NCI-H1417 (cell line): ENCODE measurements around the gene ZDHHC21.

Experiments
- DNase-seq, 3 experiments: peaks; one replicate each; lab custom pipeline; 2025; lab: John Stamatoyannopoulos, UW

The ZDHHC21 gene

DNA sequence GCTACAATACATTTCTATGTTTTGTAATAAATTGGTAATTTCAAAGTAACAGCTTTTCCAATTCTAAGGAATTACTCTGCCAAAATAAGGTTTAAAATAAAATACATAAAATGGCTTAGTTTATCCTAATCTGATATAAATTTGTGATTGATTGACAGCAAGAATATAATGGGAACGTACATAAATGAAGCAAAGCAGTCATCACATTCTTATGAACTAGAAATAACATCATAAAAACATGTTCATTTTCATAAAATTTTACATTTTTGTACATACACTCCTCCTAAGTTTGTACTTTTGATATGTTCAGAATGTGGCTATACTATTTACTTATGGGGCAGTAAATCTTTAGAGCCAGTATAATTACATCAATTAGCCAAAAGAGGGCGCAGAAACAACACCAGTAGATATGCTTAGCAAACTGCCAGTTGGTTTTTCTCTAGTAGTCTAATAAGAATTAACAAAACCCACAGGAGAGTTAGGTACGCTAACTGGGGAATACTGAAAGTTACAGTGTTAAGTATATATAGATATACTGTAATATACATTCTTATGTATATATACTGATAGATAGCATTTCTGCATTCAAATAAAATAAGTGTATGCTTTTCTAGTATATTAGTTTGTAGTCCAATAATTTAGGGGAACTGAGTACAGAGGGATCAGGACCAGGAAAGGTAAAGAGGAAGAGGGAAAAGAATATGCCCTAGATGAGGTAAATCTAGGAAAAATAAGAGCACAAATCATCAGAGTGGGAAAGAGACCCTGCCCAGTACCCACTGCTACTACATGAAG is 76.8 kb downstream of the ZDHHC21 start:
- DNase-seq, result peak in 2 of 3 experiments; percentile 46 to 67

DNA sequence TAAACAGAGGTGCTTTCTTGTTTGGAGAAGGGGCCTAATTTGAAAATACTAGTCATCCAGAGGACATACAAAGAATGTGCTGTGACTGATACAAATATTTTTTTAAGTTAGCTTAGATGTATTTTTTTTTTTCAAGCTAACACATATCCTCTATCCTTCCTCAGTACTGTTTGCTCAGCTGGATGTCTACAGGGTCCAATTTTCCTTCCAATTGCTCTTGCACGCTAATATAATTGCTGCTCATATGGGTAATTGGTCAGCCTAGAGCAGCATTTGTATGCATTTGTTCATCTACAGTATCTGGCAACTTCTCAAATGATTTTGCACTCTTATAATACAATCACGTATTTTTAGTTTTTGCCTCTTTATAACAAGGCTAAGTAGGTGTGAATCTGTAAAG is 84.7 kb downstream of the ZDHHC21 start:
- DNase-seq, result peak in 2 of 3 experiments; percentile 38 to 88

DNA sequence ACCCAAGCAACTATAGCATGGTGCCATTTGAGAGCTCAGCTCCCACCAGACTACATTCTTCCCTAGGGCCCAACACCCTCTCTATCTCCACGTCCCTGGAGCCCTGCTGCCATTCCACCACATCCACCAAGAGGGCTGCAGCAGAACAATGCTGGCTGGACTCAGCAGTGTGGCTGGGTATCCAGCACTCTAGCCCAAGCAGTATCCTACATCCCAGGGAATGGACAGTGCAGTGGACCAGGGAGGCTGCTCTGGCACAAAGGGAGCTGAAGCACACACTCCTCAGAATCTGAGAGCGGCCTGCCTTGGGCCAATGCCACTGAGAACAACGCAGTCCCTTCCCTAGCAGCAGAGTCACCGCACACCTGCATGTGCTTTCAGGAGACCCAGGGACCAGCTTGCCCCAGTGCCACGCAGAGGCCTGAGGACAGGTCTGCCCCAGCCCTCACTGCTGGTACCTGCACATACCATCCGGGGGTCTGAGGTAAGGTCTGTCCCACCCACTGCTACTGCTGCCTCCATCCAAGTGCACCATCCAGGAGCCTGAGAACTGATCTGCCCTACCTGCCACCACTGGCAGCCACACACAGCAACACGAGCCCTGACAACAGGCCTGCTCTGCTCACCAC is 95.9 kb downstream of the ZDHHC21 start:
- no peak for DNase-seq

DNA sequence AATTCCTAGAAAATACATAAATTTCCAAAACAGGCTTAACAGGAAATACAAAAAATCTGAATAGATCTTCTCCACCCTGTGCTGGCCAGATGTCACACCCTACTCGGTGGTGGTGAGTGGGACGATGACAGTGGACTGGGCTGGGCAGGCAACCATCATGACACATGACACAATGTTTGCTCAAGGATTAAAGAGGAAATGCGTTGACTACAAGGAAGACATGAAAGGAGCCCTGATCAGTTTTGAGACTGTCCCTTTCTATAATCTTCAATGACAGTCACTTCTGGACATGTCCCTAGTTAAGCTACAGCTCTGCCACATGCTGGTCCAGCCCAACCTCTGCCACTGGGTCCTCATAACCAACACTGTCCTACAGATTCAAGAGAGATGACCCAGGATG is 99.8 kb downstream of the ZDHHC21 start:
- no peak for DNase-seq

DNA sequence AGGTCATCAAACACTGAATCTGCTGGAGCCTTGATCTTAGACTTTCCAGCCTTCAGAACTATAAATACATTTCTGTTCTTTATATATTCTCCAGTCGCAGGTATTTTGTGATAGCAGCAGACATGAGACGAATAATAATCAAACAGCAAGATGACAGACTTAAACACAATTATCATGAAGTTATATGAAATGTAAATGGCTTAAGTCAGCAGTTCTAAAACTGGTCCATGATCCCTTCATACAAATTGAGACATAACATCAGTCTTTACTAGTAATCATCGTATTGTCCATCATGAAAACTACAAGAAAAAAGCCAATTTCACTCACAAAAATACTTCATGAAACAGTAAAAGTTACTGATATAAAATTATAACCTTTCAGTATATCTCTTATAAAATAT is 101.8 kb downstream of the ZDHHC21 start:
- DNase-seq, result no peak

DNA sequence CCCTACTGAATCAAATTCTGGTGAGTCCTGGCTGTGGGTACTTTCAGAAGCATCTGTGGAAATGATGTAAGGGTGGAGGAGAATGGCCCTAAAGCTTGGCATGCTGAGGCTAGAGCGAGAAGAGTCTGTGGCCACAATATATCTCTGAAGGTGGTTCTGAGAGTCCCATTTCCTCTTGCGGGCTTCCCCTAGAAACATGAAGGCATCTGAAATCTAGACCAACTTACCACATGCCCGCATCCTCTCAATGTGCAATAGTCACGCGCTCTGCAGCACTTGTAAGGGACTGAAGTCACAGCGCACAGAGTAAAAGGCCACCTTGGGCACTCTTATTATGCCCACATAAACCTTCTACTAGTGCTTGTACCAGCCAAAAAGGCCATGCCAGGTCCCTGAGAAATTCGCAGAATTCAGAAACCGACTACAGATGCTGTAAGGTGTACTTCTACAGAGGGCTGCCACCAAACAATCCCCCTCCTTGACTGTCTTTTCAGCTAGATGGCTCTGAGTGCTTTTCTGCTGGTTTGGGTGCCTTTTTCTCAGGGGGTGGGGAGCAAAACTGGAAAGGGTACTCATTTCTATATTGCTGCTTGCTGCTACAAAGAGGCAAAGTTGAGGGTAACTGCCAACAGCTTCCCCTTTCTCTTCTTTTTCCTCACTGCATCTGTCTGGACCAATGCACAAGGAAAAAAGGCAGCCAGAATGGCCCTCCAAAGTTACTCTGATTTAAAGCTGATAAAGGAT is 107.3 kb downstream of the ZDHHC21 start:
- no peak for DNase-seq

DNA sequence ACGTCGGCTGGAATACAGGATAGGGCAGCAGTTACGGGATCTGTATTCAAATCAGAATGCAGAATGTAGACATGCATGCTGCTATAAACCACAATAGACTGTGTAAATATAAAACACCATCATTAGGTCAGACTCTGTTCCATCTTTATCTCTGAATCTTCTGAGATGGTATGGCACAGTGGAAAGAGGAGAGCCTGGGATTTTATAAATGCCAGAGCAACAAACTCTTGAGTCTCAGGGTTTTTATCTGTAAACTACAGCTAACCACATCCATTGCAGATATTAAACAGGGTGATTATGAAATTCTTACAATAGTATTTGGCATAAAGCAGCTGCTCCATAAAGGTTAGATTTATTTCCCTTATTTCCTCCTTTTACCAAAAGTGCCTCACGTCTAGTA is 108.7 kb downstream of the ZDHHC21 start:
- DNase-seq, result no peak

DNA sequence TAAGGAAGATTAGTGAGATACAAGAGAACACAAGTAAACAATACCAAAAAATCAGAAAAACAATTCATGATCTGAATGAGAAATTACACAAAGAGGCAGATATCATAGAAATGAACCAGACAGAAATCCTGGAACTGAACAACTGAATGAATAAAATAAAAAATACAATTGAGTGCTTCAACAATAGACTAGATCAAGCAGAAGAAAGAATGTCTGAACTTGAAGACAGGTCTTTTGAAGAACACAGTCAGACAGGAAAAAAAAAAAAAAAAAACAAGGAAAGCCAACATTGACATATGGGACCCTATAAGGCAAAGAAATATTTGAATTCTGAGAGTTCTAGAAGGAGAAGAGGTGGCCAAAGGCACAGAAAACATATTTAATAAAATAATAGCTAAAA is 115.2 kb downstream of the ZDHHC21 start:
- no peak for DNase-seq

DNA sequence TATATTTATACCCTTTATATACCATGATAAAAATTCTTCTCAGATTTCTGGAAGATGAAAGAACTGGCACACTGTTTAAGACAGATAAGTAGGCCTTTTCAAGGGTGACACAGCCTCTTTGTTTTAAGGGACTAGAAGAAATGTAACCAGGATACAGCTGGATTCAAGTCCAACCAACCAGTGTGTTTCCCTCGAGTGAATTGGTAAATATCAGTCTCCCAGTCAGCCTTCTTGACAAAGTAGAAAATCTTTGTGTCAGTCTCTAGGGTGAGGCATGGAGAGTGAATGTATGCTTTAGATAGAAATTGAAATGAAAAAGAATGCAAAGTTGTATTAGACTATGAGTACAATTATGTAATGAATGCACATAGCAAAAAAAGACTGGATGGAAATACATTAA is 119.1 kb downstream of the ZDHHC21 start:
- DNase-seq, result no peak

DNA sequence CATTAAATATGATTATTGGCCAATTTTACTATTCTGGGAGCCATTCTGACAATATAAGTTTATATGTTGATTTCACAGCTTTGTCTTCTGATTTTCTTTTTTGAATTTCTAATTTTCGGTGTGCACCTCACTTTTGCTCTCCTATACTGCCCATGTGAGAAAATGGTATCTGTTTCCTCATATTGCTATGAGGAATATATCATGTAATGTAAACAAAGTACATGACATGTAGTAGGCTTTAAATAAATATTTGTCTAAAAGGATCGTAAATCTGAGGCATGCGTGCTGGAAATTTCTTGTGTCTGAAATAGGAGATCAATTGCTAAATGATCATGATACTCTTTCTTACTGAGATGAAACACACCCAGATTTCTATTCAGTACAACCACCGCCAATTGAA is 119.9 kb downstream of the ZDHHC21 start:
- DNase-seq, result peak in 2 of 3 experiments; percentile 27 to 51

DNA sequence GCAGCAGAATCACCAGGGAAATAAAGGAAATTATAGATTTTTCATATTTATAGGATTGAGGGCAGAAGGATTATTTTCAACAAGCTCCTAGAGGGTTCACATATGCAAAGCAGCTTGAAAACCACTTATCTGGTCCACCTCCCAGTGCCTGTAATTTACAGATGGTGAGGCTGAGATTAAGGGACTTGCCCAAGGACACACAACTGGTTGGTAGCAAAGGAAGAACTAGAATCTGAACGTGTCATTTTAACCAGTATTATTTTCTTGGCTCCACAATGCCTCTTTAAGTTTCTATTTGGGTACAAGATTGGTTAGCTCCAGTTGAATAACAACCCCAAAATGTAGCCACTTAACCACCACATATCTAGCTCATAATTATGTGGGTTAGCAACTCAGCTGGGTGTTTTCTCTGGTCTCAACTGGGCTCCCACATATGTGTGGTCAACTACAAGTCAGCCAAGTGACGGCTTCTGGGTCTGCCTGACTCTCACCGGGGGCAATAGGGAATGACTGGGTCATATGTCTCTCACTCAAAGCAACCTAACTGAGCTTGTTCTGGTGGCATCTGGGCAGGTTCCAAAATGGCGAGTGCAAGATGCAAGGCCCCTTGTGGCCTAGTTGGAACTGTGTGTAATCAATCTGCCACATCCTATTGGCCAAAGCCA is 127.7 kb downstream of the ZDHHC21 start:
- no peak for DNase-seq

DNA sequence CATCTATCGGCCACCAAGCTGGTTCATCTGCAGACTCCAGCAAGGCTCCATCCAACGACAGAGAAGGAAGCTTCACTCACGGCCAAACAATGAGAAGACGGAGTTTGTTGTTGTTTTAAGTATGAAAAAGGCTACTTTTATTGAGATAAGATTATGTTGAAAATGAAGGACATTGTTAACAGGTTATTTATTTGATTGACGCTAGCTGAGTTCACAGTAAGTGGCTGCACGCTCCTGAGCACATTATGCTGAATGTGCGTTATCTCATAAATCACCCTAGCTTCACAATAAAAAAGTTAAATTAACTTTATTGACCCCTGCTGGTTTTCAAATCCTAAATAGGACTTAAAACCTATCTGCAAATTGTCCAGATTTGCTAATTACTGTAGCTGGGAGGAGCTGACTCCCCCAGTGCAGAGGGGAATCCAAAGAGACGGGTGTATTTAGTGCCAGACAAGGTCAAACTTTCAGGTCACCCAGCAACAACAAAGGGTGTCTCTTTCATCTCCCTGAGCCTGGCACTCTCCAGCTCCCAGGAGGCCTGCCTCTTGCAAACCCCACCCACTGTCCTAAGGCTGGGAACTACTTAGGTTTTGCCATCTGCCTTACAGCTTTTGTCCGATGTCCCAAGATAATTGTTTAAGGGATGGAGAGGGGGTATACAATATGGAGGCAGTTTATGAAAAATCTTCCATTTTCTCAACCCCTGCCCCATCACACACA is 129.2 kb downstream of the ZDHHC21 start:
- DNase-seq, result peak; percentile 4 to 73 (median 50)

DNA sequence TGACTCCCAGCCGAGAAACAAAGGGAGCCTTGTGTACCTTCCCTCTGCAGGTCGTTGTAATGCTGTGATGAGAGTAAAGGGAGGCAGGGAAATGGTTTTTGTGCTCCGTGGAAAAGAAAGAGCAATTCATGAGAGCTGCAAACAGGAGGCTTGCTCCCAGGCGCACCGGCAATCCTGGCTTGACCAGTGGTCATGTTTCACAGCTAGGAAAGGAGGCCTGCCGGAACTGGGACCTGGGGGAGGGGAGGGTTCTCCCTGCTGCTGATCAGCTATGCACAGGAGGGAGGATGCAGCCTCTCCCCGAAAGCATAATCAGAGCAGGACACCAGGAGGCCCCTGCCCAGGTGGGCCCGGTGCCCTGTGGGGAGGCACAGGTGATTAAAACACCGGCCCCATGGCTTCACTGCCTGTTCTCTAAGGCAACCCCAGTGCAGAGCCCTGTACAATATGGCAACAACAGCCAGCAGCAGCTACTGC is 131.3 kb downstream of the ZDHHC21 start:
- no peak for DNase-seq
